HG03342 (cell line): ENCODE results near the gene EXOC4.

ENCODE experiments used
- ATAC-seq: cut with Tn5 transposase; IDR thresholded peaks from one replicate; pipeline ENCODE4 v1.9.1; 2021; ENCODE audit warnings: mild to moderate bottlenecking, moderate library complexity; ENCODE audit not compliant: unreplicated experiment

EXOC4 gene

DNA sequence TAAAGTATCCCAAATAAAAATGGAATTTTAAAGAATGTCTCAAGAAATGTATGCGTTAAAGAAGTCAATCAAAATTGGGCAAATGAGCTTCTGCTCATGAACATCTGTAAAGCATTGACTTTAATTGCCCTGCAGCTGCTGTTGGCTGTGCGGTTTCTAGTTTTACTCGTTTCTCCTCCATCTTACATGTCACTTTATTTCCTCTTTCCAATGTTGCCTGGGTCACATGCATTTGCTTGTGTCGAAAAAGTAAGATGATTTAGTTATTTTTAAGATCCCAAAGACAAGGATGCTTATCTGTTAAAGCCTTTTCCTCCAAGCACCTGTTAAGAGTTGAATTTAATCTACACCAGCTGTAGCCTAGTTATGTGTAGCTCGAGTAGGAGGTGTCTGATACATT, 310.4 kb downstream of the EXOC4 start:
- ATAC-seq: no peak

DNA sequence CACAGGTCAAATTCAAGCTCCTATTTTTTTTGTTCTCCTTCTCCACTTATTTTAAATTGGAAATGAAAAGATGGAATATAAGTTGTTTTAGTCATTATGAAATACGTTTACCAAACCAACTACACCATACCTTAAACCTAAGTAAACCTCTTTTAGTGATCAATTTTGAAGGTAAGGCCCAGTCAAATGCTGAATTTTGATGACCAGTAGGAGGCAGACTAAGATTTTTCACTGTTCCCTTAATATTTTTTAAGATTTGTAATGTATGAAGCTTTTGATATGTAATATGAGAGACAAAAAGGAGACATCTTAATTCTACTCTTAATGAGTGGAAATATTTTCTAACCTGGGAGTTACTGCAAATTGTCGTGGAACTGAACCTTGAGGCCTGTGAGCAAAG, 311.6 kb downstream of the EXOC4 start:
- no peak for ATAC-seq

GRCh38 chr7:133568544-133568943, 315.7 kb downstream of the EXOC4 start:
- no peak for ATAC-seq

- ATAC-seq: no peak
Measured at GRCh38 chr7:133570321-133570720, 317.4 kb downstream of the EXOC4 start.

GRCh38 chr7:133571076-133571475, 318.2 kb downstream of the EXOC4 start:
- ATAC-seq: no peak

DNA sequence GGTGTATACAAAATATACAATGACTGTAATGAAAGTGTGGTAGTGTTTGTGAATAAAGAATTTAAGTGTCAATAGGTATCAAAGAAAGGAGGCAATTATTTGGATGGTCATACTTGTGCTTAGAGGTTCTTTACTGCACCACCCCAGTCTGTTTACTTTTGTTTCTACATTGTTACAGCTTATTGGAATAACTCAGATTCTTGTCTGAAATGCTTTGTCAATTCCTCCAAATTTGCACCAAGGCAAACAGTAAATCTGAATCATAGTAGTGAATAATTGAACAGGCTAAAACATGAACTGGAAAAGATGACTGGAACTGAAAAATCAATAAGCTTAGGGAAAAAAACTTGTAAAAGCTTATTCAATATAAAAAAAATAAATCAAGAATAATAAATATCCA, 319.2 kb downstream of the EXOC4 start:
- ATAC-seq: no peak

GRCh38 chr7:133572843-133573242, 320.0 kb downstream of the EXOC4 start:
- ATAC-seq: no peak

DNA sequence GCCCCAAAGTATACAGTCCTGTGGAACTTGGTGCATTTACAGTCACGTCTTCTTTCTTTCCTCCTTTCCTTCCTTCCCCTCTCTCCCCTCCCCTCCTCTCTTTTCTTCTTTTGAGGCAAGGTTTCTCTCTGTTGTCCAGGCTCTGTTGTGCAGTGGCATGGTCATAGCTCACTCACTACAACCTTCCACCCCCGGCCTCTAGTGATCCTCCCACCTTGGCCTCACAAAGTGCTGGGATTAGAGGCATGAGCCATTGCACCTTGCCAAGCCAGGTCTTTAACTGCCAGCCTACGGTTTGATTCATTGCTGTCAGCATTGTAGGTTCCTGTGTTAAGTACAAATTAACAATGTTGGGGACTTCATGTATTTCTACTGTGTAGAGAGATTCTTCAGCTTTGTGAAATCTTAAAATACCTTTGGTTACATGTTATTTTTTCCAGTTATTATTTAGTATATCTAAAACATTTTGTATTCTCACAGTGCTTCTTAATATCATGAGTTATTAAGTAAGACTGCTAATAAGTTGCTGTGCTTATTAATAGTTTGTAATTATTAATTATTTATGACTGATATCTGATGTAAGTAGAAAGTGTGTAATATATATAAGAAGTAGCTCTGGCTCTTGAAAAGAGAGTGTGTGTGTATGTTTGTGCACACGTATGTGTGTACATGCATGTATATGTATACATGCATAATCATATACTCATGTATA, 320.8 kb downstream of the EXOC4 start:
- ATAC-seq: no peak

GRCh38 chr7:133575726-133576440, 323.0 kb downstream of the EXOC4 start:
- ATAC-seq: no peak

DNA sequence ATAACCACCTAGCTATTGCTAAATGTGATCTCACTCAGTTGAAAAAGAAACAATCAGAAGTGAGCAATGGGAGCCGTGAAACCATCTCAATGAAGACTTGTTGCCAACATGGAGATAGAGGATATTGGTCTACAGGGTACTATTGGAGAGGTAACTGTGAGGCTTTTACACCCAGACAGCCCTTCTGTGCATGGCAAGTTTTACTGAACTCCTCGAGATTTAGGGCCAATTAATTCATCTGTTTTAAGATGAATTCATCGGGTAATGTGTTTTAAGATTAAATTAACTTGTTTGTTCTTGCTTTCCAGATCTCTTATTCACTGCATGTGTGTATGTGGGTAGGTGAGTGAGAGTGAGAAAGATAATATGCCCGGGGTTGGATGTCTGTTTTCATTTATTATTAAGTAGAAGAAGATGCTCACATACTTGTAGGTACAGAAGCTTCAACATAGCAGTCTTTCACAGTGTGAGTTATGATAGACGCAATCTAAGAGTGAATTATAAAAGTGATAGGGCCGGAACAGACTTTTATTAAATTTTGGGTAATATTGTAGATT, 323.8 kb downstream of the EXOC4 start:
- ATAC-seq: no peak

- no peak for ATAC-seq
Measured at GRCh38 chr7:133582766-133583523, 330.1 kb downstream of the EXOC4 start.

GRCh38 chr7:133583545-133584171, 330.8 kb downstream of the EXOC4 start:
- no peak for ATAC-seq

GRCh38 chr7:133584956-133585668, 332.2 kb downstream of the EXOC4 start:
- ATAC-seq: no peak

DNA sequence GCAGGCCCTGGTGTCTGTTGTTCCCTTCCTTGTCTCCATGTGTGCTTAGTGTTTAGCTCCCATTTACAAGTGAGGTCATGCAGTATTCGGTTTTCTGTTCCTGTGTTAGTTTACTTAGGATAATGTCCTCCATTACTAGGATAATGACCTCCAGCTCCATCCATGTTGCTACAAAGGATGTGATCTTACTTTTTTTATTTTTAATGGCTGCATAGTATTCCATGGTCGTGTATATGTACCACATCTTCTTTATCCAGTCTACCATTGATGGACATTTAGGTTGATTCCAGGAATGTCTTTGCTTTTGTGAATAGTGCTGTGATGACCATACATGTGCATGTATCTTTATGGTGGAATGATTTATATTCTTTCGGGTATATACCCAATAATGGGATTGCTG, 333.4 kb downstream of the EXOC4 start:
- ATAC-seq: no peak

DNA sequence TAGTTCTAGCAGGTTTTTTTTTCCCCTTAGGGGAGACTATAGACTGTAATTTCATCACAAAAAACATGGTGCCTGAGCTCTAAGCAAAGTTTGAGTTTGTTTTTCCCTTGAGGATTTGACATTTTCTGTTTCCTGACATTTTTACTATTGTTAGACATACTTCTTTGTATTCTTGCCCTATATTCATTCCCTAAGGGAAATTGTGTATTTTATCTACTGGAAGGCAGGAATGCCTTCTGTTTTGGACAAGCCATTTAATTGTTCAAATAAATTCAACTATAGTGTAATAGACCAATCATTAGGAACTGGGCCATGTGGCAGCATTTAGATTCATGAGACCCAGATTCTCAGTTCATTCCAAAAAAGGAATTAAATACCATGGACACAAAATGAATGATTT, 335.0 kb downstream of the EXOC4 start:
- ATAC-seq: no peak

DNA sequence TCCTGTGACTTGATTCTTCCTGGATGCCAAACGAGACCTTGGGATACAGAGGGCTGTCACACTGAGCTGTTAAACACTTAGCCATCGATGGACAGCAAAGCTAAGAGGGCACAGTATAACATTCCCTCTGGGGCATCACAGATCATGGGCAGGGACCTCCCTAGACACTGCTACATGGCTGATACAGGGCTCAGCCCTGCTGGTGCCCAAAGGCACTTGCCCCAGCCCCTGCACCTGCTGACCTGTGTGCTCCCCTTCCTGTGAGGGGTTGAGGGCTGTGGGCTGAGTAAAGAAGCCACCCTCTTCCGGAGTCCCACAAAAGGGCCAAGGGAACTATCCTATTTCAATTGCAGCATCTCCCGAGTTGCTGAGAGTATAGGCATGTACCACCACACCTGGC, 337.9 kb downstream of the EXOC4 start:
- no peak for ATAC-seq

GRCh38 chr7:133591704-133592340, 338.9 kb downstream of the EXOC4 start:
- no peak for ATAC-seq

GRCh38 chr7:133593561-133593960, 340.7 kb downstream of the EXOC4 start:
- ATAC-seq: no peak

DNA sequence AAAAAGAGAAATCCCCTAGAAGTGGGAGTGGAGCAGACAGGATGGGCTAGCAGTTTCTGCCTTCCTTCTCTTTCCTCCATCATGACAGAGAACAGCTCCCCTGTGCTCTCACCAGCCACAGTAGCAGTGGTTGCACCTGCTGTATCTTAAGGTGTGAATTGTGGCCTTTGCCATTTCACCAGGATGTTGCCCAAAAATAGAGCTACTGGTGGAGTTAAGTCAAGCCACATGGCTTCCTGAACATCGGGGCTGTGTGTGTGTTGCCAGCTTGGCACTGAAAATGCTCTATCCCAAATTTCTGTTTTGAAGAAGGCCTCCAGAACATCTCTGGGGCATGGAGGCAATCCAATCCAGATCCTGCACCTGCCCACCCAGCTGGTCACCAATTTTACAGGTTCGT, 348.7 kb downstream of the EXOC4 start:
- no peak for ATAC-seq

GRCh38 chr7:133602291-133602690, 349.4 kb downstream of the EXOC4 start:
- no peak for ATAC-seq
